NCI-H2029 treated with DMSO at 0.1 percent for 48 hours (cell line): ENCODE results near the gene ZNF865.

Experiments used
- DNase-seq: peaks from one replicate; lab custom pipeline; 2025; lab: John Stamatoyannopoulos, UW

Gene ZNF865

GRCh38 chr19:55605207-55605636, 225 bp upstream of the ZNF865 start:
- DNase-seq: peak; percentile 85

GRCh38 chr19:55606471-55606787, 982 bp downstream of the ZNF865 start:
- DNase-seq: no peak

GRCh38 chr19:55606817-55607216, 1.4 kb downstream of the ZNF865 start:
- no peak for DNase-seq

GRCh38 chr19:55609326-55609725, 3.9 kb downstream of the ZNF865 start:
- no peak for DNase-seq

DNA sequence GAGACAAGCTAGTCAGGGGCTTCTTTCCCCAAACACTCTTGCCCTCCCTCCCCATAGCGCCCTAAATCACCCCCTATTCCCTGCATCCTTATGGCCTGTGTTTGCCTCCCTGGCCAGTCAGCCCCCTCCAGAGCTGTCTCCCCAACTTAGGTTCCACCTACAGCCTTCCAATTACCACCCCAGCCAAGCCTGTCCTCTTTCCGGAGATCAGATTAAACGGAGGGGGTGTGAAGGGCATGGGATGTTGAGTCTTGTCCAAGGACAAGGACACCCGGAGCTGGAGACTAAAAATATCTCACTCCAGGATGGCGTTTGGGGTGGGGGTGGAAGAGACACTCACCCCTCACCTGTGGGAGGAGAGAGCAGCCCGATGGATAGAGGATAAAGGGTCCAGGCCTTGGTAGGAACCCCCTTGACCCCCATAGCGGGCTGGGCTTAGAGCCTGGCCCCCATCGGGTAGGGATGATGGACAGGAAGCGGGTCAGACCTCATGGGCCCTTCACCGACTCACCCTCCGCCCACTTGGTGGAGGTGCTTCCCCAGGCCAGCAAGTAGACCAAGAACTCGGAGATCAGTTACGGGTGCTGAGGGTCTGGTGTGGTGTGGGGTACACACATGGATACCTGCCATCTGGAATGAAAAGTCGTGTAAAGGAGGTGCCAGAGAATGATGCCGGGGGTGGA, 6.0 kb downstream of the ZNF865 start:
- no peak for DNase-seq

GRCh38 chr19:55611983-55612645, 6.7 kb downstream of the ZNF865 start:
- DNase-seq: no peak

DNA sequence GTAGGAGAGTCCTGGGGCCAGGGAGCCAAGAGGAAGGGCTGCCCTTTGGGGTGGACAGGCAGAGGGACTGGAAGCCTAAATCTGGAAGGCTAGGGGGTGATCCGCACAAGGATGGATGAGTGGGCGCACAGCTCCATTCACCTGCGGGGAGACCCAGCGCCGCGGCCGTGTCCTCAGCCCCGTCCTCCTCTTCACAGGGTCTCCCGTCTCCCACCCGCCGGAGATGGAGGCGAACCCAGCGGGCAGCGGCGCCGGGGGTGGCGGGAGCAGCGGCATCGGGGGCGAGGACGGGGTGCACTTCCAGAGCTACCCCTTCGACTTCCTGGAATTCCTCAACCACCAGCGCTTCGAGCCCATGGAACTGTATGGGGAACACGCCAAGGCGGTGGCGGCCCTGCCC, 7.9 kb downstream of the ZNF865 start:
- no peak for DNase-seq

DNA sequence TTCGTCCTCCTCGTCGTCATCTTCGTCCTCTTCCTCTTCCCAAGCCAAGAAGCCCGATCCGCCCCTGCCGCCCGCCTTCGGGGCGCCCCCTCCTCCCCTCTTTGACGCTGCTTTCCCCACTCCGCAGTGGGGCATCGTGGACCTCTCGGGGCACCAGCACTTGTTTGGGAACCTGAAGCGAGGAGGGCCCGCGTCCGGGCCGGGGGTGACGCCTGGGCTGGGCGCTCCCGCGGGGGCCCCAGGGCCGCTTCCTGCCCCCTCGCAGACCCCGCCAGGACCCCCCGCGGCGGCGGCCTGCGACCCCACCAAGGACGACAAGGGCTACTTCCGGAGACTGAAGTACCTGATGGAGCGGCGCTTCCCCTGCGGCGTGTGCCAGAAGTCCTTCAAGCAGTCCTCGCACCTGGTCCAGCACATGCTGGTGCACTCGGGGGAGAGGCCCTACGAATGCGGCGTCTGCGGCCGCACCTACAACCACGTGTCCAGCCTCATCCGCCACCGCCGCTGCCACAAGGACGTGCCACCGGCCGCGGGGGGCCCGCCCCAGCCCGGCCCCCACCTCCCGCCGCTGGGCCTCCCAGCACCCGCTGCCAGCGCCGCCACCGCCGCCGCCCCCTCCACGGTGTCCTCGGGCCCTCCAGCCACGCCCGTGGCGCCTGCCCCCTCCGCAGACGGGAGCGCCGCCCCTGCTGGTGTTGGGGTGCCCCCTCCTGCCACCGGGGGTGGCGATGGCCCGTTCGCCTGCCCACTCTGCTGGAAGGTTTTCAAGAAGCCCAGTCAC, 8.7 kb downstream of the ZNF865 start:
- no peak for DNase-seq

DNA sequence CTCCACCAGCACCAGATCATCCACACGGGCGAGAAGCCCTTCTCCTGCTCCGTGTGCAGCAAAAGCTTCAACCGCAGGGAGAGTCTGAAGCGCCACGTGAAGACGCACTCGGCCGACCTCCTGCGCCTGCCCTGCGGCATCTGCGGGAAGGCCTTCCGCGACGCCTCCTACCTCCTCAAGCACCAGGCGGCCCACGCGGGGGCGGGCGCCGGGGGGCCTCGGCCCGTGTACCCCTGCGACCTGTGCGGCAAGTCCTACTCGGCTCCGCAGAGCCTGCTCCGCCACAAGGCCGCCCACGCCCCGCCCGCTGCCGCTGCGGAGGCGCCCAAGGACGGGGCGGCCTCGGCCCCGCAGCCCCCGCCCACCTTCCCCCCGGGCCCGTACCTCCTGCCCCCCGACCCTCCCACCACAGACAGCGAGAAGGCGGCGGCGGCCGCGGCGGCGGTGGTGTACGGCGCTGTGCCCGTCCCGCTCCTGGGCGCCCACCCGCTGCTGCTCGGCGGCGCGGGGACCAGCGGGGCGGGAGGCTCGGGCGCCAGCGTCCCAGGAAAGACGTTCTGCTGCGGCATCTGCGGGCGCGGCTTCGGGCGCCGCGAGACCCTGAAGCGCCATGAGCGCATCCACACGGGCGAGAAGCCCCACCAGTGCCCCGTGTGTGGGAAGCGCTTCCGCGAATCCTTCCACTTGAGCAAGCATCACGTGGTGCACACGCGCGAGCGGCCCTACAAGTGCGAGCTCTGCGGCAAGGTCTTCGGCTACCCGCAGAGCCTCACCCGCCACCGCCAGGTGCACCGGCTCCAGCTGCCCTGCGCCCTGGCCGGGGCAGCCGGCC, 9.5 kb downstream of the ZNF865 start:
- DNase-seq: no peak

DNA sequence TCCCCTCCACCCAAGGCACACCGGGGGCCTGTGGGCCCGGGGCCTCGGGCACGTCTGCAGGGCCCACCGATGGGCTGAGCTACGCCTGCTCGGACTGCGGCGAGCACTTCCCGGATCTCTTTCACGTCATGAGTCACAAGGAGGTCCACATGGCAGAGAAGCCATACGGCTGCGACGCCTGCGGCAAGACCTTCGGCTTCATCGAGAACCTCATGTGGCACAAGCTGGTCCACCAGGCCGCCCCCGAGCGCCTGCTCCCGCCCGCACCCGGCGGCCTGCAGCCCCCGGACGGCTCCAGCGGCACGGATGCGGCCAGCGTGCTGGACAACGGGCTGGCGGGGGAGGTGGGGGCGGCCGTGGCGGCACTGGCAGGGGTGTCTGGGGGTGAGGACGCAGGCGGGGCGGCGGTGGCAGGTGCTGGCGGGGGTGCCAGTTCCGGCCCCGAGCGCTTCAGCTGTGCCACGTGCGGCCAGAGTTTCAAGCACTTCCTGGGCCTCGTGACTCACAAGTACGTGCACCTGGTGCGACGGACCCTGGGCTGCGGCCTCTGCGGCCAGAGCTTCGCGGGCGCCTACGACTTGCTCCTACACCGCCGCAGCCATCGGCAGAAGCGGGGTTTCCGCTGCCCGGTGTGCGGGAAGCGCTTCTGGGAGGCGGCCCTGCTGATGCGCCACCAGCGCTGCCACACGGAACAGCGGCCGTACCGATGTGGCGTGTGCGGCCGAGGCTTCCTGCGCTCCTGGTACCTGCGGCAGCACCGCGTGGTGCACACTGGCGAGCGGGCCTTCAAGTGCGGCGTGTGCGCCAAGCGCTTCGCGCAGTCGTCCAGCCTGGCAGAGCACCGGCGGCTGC, 10.3 kb downstream of the ZNF865 start:
- DNase-seq: no peak

GRCh38 chr19:55616395-55616875, 11.0 kb downstream of the ZNF865 start:
- no peak for DNase-seq

DNA sequence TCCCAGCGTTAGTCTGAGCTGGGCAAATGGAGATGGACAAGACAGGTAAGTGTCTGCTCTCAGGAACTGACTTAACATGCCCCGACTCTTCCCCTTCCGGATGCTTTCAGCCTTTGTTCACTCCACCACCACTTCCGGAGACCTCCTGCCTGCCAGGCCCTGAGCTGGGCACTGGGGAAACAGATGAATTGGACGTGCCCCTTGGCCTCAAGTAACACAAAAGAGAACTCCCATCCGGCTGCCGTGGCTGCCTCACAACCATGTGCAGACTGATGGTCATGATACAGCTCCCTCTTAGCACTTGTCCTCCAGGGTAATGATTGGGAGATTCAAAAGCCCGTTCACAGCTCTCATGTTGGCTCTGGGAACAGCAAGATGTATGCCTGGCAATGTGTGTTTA, 12.0 kb downstream of the ZNF865 start:
- no peak for DNase-seq

GRCh38 chr19:55618426-55618825, 13.0 kb downstream of the ZNF865 start:
- DNase-seq: no peak

- DNase-seq: no peak
These were observed 13.8 kb downstream of the ZNF865 start for GRCh38 chr19:55619286-55619685.

DNA sequence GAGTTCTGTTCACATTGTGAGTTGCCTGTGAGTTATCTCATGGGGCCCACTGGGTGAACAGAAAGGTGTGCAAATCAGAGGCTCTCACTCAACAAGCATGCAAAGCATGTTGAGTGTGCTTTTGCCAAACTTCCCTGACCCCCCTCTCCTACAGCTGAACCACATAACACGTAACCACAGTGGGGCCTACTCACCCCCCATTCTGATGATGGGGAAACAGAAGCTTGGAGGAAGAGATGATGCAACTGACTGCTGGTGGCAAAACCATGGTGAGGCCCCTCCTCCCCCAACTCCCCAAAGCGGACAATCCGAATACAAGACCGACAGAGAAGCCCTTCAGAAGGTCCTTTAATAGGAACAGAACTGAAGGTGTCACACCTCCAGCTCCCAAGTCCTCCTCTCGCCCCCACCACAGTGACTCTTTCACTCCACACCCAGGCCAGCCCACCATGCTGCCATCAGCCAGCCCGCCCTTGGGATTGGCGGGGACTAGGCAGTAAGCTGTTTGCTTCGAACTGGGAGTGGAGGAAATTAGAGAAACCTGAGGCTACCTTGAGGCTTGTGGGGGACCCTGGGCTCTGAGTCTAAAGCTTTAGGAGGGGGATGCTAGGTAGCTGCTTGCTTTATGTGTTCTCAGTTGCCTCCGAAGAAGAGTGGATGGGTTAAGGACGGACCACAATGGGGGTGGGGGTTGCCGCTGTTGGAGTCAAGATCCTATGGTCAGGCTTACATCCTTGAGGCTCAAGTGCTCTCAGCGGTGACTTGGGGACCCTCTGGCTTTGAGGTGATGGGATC, 15.2 kb downstream of the ZNF865 start:
- DNase-seq: no peak

- no peak for DNase-seq
These were observed 15.8 kb downstream of the ZNF865 start for GRCh38 chr19:55621205-55621672.

DNA sequence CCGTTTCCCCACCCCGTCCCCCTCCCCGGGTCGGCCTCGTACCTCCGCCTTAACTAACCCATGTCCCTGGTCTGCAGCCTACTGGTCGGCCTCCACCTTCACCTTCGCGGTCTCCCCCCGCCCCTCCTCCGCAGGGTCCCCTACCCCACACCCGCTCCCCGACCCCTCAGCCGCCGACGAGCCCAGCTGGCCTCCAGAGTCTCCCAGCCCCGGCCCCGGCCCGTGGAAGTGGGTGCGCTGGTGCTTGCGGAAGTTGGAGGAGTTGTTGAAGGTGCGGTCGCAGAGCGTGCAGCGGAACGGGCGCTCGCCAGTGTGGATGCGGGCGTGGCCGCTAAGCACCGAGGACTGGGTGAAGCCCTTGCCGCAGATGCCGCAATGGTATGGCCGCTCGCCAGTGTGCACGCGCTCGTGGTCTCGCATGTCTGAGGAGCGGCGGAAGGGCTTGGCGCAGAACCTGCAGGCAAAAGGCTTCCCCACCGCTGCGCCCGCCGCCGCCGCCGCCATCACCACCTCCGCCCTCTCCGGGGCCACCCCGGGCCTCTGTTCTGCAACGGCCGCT, 16.3 kb downstream of the ZNF865 start:
- DNase-seq: no peak

GRCh38 chr19:55622242-55622969, 17.0 kb downstream of the ZNF865 start:
- no peak for DNase-seq

DNA sequence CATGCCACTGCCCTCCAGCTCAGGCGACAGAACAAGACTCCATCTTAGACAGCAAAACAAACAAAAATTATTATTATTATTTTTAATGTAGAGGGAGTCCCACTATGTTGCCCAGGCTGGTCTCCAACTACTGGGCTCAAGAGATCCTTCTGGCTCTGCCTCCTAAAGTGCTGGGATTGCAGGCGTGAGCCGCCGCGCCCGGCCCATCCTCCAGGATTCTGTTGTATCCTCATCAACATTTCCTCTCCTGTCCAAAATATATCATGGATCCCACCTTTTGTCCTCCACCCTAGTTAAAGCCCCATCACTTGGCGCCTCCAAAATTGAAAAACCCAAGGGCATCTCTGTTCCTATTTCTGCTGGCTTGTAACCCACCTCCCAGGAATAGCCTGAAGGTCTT, 17.7 kb downstream of the ZNF865 start:
- no peak for DNase-seq
